ENCODE data around the gene SFRP4. TPM values are rescaled to one million over a fixed set of nuclear protein-coding genes. Genes with fewer than 3 reads are reported as not detected.
"Not testable (repeated sequence)": the region's sequence is repeated elsewhere in the genome, so short reads cannot be mapped to it uniquely, and the experiment has no call there.

The SFRP4 gene
- total RNA-seq, result not detected
- polyA plus RNA-seq, result not detected
- 0 reads per million in 6 experiments for total RNA-seq

DNA sequence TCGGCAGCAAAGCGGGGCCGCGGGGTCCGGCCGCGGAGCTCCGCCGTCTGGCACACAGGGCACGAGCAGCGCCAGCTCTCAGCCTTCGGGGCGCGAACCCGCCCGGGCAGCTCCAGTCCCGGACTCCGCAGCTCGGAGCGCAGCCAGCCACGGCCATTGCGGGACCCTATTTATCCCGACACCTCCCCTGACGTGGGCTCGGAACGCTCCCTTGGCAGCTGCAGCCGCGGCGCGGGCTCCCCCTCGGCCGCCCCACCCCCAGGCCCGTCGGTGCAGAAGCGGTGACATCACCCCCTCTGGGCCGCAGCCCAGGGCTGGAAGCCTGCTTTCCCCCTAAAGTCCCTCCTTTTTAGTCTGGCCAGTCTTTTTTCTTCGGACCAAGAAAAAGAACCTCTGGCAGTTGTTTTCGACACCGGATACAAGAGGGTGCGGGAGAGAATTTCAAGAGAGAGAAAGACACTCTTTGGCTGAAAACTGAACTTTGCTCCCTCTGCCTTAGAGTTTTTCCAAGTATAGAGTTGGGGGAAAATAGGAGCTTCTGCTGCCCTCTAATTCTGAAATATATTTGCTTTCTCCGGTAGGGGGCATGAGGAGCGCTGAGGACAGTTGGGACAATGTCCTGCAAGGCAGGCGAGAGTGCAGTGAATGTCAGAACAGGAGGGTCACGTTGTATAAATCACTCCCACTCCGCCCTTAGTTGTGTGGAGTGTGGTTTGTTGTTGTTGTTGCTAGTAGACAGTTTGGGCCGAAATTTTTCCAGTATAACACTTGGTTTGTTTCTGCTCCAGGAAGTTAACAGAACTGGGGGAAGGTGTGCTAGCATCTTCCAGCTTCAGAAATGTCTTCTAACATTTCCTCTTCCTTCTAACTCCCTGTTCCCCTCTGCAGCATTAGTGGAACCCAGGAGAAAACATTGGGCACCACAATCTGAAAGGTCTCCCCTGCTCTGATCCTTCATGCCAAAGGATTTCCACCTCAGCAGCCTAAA, at the start of gene SFRP4:
TSS of gene SFRP4 (minus strand) at position 145 of the 988 bp plus-strand sequence. CDS start 280 bp downstream, outside the sequence.
- POLR2A ChIA-PET, result no interaction called here
- no peaks in the 10 kb centered on the region for H3K36me3 Mint-ChIP-seq
- no peak within 1 kb of the TSS for H3K27ac Mint-ChIP-seq
- no peak for ATAC-seq
- H3K27me3 Mint-ChIP-seq, result peaks cover 37 to 79% (median 58%) of the 10 kb centered on the region in 5 donors
- peaks cover 10 to 37% (median 24%) of the 10 kb centered on the region in 4 donors for H3K4me1 Mint-ChIP-seq
- no peak for DNase-seq
- peak within 1 kb of the TSS in 8 of 10 donors; percentile 4 to 64 (median 39) for H3K4me3 Mint-ChIP-seq
- no peaks in the 10 kb centered on the region for H3K9me3 Mint-ChIP-seq

GRCh38 chr7:37964196-37964595, 47.6 kb upstream of the SFRP4 start:
- H3K27ac Mint-ChIP-seq, result no peak overlapping the region
- H3K4me1 Mint-ChIP-seq, result no peaks in the 10 kb centered on the region
- H3K36me3 Mint-ChIP-seq, result no peaks in the 10 kb centered on the region
- H3K27me3 Mint-ChIP-seq, result peaks cover 0 to 11% (median 0%) of the 10 kb centered on the region in 5 donors
- H3K4me3 Mint-ChIP-seq, result no peak overlapping the region
- H3K9me3 Mint-ChIP-seq, result no peaks in the 10 kb centered on the region
- DNase-seq (no peak), ATAC-seq (no peak)
- POLR2A ChIA-PET, result no interaction called here

- H3K27me3 Mint-ChIP-seq, result peaks cover 0 to 15% (median 2%) of the 10 kb centered on the region in 5 donors
- no peak overlapping the region for H3K27ac Mint-ChIP-seq
- H3K4me1 Mint-ChIP-seq, result no peaks in the 10 kb centered on the region
- POLR2A ChIA-PET, result no interaction called here
- no peaks in the 10 kb centered on the region for H3K36me3 Mint-ChIP-seq
- no peak for ATAC-seq
- no peaks in the 10 kb centered on the region for H3K9me3 Mint-ChIP-seq
- no peak overlapping the region for H3K4me3 Mint-ChIP-seq
- DNase-seq, result no peak
Measured at GRCh38 chr7:37961251-37961650, 44.6 kb upstream of the SFRP4 start.

DNA sequence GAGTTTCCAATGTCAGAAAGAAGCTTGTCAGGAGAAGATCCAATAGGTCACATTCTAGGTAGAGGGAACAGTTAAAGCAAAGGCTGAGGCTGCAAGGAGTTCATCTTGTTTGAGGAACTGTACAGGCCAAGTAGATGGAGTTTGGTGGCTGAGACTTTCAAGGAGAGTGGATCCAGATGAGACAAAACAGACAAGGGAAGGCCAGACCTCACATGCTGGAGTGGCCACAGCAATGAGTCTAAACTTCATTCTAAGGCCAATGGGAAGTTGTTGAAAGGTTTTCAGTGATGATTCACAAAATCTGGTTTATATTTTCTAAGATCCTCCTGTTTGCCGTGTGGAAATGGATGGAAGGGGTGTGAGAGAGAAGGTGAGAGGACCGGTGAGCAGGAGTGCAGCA, 43.9 kb upstream of the SFRP4 start:
- H3K27me3 Mint-ChIP-seq, result peaks cover 0 to 20% (median 3%) of the 10 kb centered on the region in 5 donors
- DNase-seq (no peak), ATAC-seq (no peak)
- no peaks in the 10 kb centered on the region for H3K4me1 Mint-ChIP-seq
- no peaks in the 10 kb centered on the region for H3K36me3 Mint-ChIP-seq
- no peak overlapping the region for H3K27ac Mint-ChIP-seq
- no peaks in the 10 kb centered on the region for H3K9me3 Mint-ChIP-seq
- no peak overlapping the region for H3K4me3 Mint-ChIP-seq
- POLR2A ChIA-PET, result no interaction called here

- H3K4me1 Mint-ChIP-seq, result no peaks in the 10 kb centered on the region
Measured at GRCh38 chr7:37957221-37957970, 40.8 kb upstream of the SFRP4 start.

GRCh38 chr7:37956791-37957190, 40.2 kb upstream of the SFRP4 start:
- ATAC-seq, result no peak

More at GRCh38 chr7:37957221-37957970, 40.8 kb upstream of the SFRP4 start:
- ATAC-seq (no peak), DNase-seq (no peak)
- H3K27me3 Mint-ChIP-seq, result peaks cover 0 to 17% (median 3%) of the 10 kb centered on the region in 5 donors
- no peak overlapping the region for H3K4me3 Mint-ChIP-seq
- H3K9me3 Mint-ChIP-seq, result peaks cover 0 to 2% (median 0%) of the 10 kb centered on the region in 9 donors
- no peak overlapping the region for H3K27ac Mint-ChIP-seq
- POLR2A ChIA-PET, result no interaction called here
- H3K36me3 Mint-ChIP-seq, result no peaks in the 10 kb centered on the region

DNA sequence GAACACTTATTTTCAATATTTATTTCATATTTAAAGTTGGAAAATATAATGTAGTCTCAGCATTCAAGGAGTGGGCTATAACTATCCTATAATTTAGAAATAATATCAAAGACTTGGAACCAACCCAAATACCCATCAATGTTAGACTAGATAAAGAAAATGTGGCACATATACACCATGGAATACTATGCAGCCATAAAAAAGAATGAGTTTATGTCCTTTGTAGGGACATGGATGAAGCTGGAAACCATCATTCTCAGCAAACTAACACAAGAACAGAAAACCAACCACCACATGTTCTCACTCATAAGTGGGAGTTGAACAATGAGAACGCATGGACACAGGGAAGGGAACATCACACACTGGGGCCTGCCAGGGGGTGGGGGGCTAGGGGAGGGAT, 37.6 kb upstream of the SFRP4 start:
- H3K36me3 Mint-ChIP-seq, H3K27me3 Mint-ChIP-seq, H3K27ac Mint-ChIP-seq, POLR2A ChIA-PET, H3K9me3 Mint-ChIP-seq, ATAC-seq, H3K4me1 Mint-ChIP-seq, DNase-seq, H3K4me3 Mint-ChIP-seq: not testable (repeated sequence)

More at GRCh38 chr7:37956791-37957190, 40.2 kb upstream of the SFRP4 start:
- Mint-ChIP-seq H3K36me3 (no peaks in the 10 kb centered on the region), H3K27ac (no peak overlapping the region), H3K4me3 (no peak overlapping the region), H3K27me3 (peaks cover 0 to 17% (median 3%) of the 10 kb centered on the region in 5 donors), H3K9me3 (peaks cover 0 to 2% (median 0%) of the 10 kb centered on the region in 9 donors), H3K4me1 (peaks cover 0 to 2% (median under 1%) of the 10 kb centered on the region in 4 donors)
- POLR2A ChIA-PET, result no interaction called here
- no peak for DNase-seq

DNA sequence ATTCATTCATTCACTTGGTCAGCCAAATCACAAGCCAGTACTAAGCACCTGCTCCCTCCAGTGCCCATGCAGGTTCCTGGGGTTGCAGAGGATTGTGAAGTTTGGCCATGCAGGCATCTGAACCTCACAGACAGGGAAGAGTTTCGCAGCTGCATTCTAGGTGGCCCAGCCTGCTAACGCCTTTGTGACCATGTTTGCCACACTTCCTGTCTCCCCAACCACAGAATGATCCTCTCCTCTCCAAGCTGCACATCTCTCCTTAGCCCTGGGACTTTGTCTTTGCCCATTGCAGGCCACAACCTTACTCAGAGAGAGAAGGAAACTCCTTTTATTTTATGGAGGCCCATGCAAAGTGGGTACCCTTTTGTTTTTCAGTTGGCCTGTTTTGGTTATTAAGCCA, 35.6 kb upstream of the SFRP4 start:
- Mint-ChIP-seq H3K27ac (no peak overlapping the region), H3K27me3 (peaks cover 0 to 6% (median under 1%) of the 10 kb centered on the region in 5 donors)
- no peak for ATAC-seq

DNA sequence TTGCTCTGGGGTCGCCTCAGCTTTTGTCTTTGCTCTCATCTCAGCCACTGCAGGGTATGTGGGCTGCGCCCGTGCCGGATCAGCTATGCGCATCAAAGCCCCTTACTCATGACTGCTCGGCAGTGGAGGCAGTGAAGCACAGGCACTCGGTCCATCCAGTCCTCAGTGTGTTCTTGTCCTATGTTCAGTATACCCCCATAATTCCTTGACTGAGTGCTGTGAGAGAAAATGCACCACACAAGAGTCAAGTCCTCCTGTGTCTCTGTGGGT, 31.3 kb upstream of the SFRP4 start:
- Mint-ChIP-seq H3K4me3 (no peak overlapping the region), H3K4me1 (peaks cover 0 to 2% (median under 1%) of the 10 kb centered on the region in 4 donors)

More for the DNA sequence above, 35.6 kb upstream of the SFRP4 start:
- POLR2A ChIA-PET, result no interaction called here
- Mint-ChIP-seq H3K36me3 (no peaks in the 10 kb centered on the region), H3K4me1 (peaks cover 0 to 2% (median under 1%) of the 10 kb centered on the region in 4 donors), H3K9me3 (peaks cover 0 to 2% (median 0%) of the 10 kb centered on the region in 9 donors), H3K4me3 (no peak overlapping the region)
- no peak for DNase-seq

GRCh38 chr7:37947138-37947940, 30.7 kb upstream of the SFRP4 start:
- Mint-ChIP-seq H3K9me3 (no peaks in the 10 kb centered on the region), H3K36me3 (no peaks in the 10 kb centered on the region), H3K4me3 (no peak overlapping the region), H3K27me3 (no peaks in the 10 kb centered on the region), H3K4me1 (peaks cover 0 to 2% (median under 1%) of the 10 kb centered on the region in 4 donors), H3K27ac (no peak overlapping the region)
- ATAC-seq (no peak), DNase-seq (no peak)
- POLR2A ChIA-PET, result no interaction called here

More for the DNA sequence above, 31.3 kb upstream of the SFRP4 start:
- Mint-ChIP-seq H3K36me3 (no peaks in the 10 kb centered on the region), H3K27ac (peak overlapping the region in 1 of 10 donors; percentile 35), H3K9me3 (no peaks in the 10 kb centered on the region), H3K27me3 (no peaks in the 10 kb centered on the region)
- POLR2A ChIA-PET, result no interaction called here
- no peak for ATAC-seq
- DNase-seq, result no peak

- H3K9me3 Mint-ChIP-seq, result no peaks in the 10 kb centered on the region
- H3K36me3 Mint-ChIP-seq, result no peaks in the 10 kb centered on the region
- DNase-seq, result no peak
- ATAC-seq, result no peak
- H3K4me1 Mint-ChIP-seq, result no peaks in the 10 kb centered on the region
- no peaks in the 10 kb centered on the region for H3K27me3 Mint-ChIP-seq
- POLR2A ChIA-PET, result no interaction called here
- H3K27ac Mint-ChIP-seq, result no peak overlapping the region
- no peak overlapping the region for H3K4me3 Mint-ChIP-seq
Measured at GRCh38 chr7:37945336-37945735, 28.7 kb upstream of the SFRP4 start.

GRCh38 chr7:37944737-37945054, 28.1 kb upstream of the SFRP4 start:
- POLR2A ChIA-PET, result no interaction called here
- Mint-ChIP-seq H3K9me3 (no peaks in the 10 kb centered on the region), H3K27ac (no peak overlapping the region), H3K4me3 (no peak overlapping the region), H3K27me3 (no peaks in the 10 kb centered on the region), H3K36me3 (no peaks in the 10 kb centered on the region), H3K4me1 (no peaks in the 10 kb centered on the region)
- DNase-seq, result no peak
- no peak for ATAC-seq

Measured in naive thymus-derived CD8-positive, alpha-beta T cell (primary cell).